ENCODE results near the gene RANBP3. TPM values are rescaled to one million over a fixed set of nuclear protein-coding genes. Genes with fewer than 3 reads are reported as not detected.
"Not testable (repeated sequence)": the region's sequence is repeated elsewhere in the genome, so short reads cannot be mapped to it uniquely, and the experiment has no call there.

The RANBP3 gene
- total RNA-seq, 2 experiments from 2014 or later, result 82.2 to 93.6 TPM

DNA sequence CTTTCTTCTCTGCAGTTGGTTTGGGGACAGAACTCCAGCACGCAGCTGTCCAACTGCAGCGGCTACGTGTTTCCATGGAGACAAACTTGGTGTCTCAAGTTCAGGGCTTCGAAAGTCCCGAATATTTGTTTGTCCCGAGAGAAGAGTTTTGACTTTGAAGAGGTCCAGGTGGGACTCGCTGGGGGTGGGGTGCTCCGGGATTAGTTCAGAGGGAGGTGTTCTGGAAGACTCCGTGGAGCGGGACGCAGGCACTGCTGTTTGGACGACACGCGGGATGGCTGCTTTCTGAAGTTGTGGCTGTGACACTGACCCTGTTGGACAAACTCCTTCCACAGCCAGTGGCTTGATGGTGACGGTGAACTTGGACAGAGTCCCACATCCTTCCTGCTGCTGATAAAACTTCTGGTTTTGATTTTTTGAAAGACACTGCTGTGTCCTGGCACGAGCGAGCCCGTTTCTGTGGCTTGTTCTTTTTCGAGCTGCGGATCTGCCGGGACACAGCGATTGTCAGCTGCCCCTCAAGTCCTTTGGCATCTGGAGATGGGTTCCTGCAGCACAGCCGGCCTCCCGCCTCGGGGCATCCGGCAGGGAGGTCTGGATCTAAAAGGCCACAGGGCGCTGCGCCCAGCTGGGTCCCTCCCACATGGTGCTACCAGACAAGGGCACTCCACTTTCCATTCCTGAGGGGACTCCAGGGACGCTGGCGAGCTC is 15.9 kb upstream of the RANBP3 start:
- H3K36me3 Mint-ChIP-seq (ENCODE audit: low read depth), result no peaks in the 10 kb centered on the region
- ChIA-PET CTCF (no interaction called here), POLR2A (interaction anchor here (1.2 kb wide), 1 partner anchor 165 kb away, joined by 4 read pairs; no protein-coding TSS in a partner anchor)
- H3K27me3 Mint-ChIP-seq (ENCODE audit: low read depth), result no peaks in the 10 kb centered on the region
- H3K4me1 Mint-ChIP-seq (ENCODE audit: low read depth), result peaks cover 8% of the 10 kb centered on the region
- DNase-seq (no peak), ATAC-seq (no peak)
- no peaks in the 10 kb centered on the region for H3K9me3 Mint-ChIP-seq (ENCODE audit: insufficient read depth)
- H3K4me3 Mint-ChIP-seq, result no peak overlapping the region
- H3K27ac Mint-ChIP-seq, result no peak overlapping the region

DNA sequence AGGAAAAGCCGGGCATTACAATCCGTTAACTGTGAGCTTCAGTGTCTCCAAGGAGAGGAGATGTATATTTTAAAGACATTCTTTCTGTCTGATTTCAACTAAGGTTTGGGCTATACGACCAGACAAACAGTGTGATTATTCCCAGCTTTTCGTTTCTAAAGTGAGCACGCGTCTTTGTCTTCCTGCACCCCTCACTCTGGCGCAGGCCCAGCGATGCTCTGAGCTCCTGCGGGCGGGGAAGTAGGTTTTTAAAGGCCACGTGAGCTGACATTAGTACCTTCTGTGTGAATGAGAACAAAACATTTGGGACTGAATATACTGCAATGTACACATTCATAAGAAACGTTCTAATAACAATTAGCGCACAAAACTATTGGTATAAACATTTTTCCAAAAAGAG is 15.3 kb upstream of the RANBP3 start:
- ChIA-PET POLR2A (interaction anchor here (1.2 kb wide), 1 partner anchor 165 kb away, joined by 4 read pairs; no protein-coding TSS in a partner anchor), CTCF (interaction anchor here (1.1 kb wide), 1 partner anchor 8 kb away, joined by 3 read pairs; no protein-coding TSS in a partner anchor)
- H3K27me3 Mint-ChIP-seq (ENCODE audit: low read depth), result no peaks in the 10 kb centered on the region
- H3K27ac Mint-ChIP-seq, result no peak overlapping the region
- no peak overlapping the region for H3K4me3 Mint-ChIP-seq
- H3K4me1 Mint-ChIP-seq (ENCODE audit: low read depth), result peaks cover 10% of the 10 kb centered on the region
- H3K9me3 Mint-ChIP-seq (ENCODE audit: insufficient read depth), result no peaks in the 10 kb centered on the region
- H3K36me3 Mint-ChIP-seq (ENCODE audit: low read depth), result no peaks in the 10 kb centered on the region
- no peak for ATAC-seq
- DNase-seq, result no peak

DNA sequence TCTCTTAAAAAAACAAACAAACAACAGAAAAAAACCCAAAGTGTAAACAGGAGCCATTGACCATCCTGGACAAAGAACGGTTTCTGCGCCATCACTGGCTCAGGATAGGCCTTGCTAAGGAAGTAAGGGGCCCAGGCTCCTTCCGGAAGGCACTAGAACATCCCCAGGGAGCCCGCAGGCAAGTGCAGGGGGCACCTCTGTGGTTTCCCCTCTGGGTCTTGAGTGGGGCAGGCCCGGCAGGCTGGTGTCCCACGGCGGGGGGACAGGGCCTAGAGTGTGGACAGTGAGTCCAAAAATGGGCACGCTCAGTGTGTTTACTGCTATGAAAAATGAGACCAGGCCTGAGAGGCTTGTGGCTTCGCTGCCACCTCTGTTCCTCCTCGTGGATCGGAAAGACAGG is 14.8 kb upstream of the RANBP3 start:
- Mint-ChIP-seq H3K27me3 (ENCODE audit: low read depth) (no peaks in the 10 kb centered on the region), H3K27ac (no peak overlapping the region), H3K4me3 (no peak overlapping the region), H3K36me3 (ENCODE audit: low read depth) (no peaks in the 10 kb centered on the region), H3K9me3 (ENCODE audit: insufficient read depth) (no peaks in the 10 kb centered on the region), H3K4me1 (ENCODE audit: low read depth) (peaks cover 12% of the 10 kb centered on the region)
- no peak for DNase-seq
- no peak for ATAC-seq
- ChIA-PET POLR2A (interaction anchor here (1.2 kb wide), 1 partner anchor 164 kb away, joined by 4 read pairs; no protein-coding TSS in a partner anchor), CTCF (interaction anchor here (1.1 kb wide), 1 partner anchor 9 kb away, joined by 3 read pairs; no protein-coding TSS in a partner anchor)

DNA sequence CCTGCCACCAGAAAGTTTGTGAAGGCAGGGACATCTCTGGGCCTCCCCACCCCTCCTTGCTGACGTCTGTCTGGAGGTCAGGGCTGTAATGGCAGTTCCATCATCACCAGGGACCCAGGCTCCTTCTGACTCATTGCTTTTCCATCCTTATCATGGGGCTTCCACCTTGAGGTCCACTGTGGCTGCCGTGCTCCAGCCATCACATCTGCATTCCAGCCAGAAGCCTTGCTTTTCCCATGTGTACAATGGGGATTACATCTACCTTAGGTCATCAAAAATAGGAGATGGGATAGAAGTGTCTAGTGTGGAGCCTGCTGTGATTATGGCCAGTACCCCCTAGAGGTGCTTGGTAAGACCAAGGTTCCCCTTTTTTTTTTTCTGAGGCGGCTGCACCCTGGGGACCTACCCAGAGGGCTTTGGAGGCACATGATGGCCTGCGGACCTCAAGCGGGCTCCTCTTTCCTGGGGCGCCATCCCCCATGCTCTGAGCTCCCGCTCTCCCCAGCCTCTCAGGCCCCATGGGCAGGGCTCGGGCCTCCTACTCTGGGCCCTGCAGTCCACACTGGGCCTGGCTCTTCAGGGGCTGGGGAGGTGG is 13.4 kb upstream of the RANBP3 start:
- no peak overlapping the region for H3K4me3 Mint-ChIP-seq
- H3K9me3 Mint-ChIP-seq (ENCODE audit: insufficient read depth), result no peaks in the 10 kb centered on the region
- H3K4me1 Mint-ChIP-seq (ENCODE audit: low read depth), result peaks cover 22% of the 10 kb centered on the region
- DNase-seq, result no peak
- no peaks in the 10 kb centered on the region for H3K27me3 Mint-ChIP-seq (ENCODE audit: low read depth)
- no peaks in the 10 kb centered on the region for H3K36me3 Mint-ChIP-seq (ENCODE audit: low read depth)
- POLR2A ChIA-PET, result no interaction called here
- ATAC-seq, result no peak
- CTCF ChIA-PET, result no interaction called here
- H3K27ac Mint-ChIP-seq, result no peak overlapping the region

DNA sequence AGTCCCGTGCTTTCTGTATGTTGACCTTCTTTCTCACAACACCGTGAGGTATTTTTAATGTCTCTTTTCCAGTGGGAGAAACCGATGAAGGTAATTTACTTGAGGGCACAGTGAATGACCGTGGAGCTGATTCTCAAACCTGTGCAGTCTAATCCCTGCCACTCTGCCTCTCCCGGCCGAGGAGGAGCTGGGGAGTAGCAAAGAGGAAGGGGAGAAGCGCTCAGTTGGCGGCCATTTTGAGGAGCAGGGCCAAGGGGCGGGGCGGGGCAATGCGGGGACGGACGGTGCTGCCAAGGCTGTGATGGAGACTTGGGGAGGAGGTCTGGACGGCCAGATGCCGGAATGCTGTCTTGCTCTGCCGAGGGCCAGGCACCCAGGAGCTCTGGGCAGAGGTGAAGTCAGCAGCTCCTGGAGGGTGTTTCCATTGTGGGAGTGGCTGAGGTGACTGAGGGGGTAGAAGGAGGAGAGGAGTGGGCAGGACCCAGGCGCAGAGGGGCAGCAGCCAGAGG is 12.4 kb upstream of the RANBP3 start:
- ChIA-PET POLR2A (interaction anchor here (0.6 kb wide), 1 partner anchor 166 kb away, joined by 5 read pairs; no protein-coding TSS in a partner anchor), CTCF (interaction anchor here (2.7 to 4.9 kb wide), 5 partner anchors 12 to 186 kb away, joined by 12 to 47 read pairs (median 17); partner anchors contain the start of genes NRTN and RANBP3)
- Mint-ChIP-seq H3K27ac (no peak overlapping the region), H3K4me3 (peak overlapping the region; percentile 41), H3K9me3 (ENCODE audit: insufficient read depth) (no peaks in the 10 kb centered on the region), H3K36me3 (ENCODE audit: low read depth) (no peaks in the 10 kb centered on the region), H3K27me3 (ENCODE audit: low read depth) (no peaks in the 10 kb centered on the region), H3K4me1 (ENCODE audit: low read depth) (peaks cover 23% of the 10 kb centered on the region)
- no peak for DNase-seq
- ATAC-seq, result no peak

DNA sequence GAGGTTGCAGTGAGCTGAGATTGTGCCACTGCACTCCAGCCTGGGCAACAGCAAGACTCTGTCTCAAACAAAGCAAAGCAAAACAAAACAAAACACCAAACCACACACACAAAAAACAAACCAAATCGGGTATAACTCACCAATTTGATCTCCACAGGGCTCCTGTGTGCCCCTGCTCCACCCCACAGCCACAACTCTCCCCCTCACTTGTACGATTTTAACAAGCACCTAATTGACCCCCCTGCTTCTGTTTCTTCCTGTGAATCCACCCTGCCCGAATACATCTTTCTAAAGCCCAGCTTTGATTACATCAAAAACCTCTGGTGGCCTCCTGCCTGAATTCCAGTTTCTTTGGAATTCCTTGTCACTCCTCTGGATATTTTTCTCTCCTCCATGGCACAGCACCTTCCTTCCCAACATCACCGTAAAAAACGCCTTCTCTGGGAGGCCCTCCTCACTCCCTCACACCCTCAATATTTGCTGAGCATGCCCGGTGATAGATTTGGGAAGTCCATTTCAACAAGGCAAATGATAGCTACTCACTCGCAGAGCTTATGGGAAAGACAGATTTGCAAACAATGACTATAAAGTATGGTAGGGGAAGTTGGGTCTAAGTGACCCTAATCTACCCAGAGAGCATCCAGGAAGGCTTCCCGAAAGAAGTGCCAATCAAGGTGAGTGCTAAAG is 11.6 kb upstream of the RANBP3 start:
- ChIA-PET CTCF (interaction anchor here (2.3 to 4.9 kb wide), 6 partner anchors 11 to 185 kb away, joined by 12 to 47 read pairs (median 16); partner anchors contain the start of genes NRTN and RANBP3), POLR2A (interaction anchor here (0.6 kb wide), 1 partner anchor 167 kb away, joined by 5 read pairs; no protein-coding TSS in a partner anchor)
- H3K4me3 Mint-ChIP-seq, result no peak overlapping the region
- no peak for ATAC-seq
- peaks cover 31% of the 10 kb centered on the region for H3K4me1 Mint-ChIP-seq (ENCODE audit: low read depth)
- H3K9me3 Mint-ChIP-seq (ENCODE audit: insufficient read depth), result no peaks in the 10 kb centered on the region
- H3K27me3 Mint-ChIP-seq (ENCODE audit: low read depth), result no peaks in the 10 kb centered on the region
- no peak overlapping the region for H3K27ac Mint-ChIP-seq
- no peak for DNase-seq
- H3K36me3 Mint-ChIP-seq (ENCODE audit: low read depth), result no peaks in the 10 kb centered on the region

DNA sequence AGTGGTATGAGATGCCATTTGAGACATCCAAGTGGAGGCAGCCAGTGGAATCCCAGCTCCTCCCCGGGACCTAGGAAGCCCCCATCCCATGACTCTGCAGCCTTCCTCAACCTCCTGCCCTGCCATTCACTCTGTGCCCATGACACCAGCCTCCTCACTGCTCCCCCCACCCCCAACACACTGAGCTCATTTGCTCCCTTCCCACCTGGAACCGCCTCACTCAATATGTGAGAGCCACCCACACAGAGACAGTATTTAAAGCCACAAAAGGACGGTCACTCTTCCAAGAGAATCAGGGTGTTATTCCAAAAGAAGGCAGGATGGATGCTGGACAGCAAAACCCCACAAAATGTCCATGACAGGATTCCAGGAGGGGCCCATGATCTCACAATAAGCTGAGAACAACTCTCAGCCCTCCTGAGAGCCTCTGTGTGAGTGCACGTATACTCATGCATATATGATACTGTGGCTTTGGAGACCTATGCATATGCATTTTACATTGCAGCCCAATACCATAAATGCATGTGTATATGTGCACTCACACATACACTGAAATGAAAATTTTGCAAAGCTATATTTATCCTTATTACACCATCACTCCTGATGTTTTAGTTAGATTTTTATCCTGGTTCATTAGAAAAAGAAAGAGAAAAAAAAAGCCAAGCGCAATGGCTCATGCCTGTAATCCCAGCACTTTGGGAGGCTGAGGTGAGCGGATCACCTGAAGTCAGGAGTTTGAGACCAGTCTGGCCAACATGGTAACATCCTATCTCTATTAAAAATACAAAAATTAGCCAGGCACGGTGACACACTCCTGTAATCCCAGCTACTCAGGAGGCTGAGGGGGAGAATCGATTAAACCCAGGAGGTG is 10.8 kb upstream of the RANBP3 start:
- Mint-ChIP-seq H3K27ac (no peak overlapping the region), H3K9me3 (ENCODE audit: insufficient read depth) (no peaks in the 10 kb centered on the region), H3K36me3 (ENCODE audit: low read depth) (no peaks in the 10 kb centered on the region), H3K4me3 (no peak overlapping the region), H3K27me3 (ENCODE audit: low read depth) (no peaks in the 10 kb centered on the region), H3K4me1 (ENCODE audit: low read depth) (peaks cover 37% of the 10 kb centered on the region)
- POLR2A ChIA-PET, result no interaction called here
- ATAC-seq (no peak), DNase-seq (no peak)
- CTCF ChIA-PET, result interaction anchor here (1.0 to 4.9 kb wide), 9 partner anchors 10 to 185 kb away, joined by 3 to 47 read pairs (median 14); partner anchors contain the start of genes NRTN and RANBP3

DNA sequence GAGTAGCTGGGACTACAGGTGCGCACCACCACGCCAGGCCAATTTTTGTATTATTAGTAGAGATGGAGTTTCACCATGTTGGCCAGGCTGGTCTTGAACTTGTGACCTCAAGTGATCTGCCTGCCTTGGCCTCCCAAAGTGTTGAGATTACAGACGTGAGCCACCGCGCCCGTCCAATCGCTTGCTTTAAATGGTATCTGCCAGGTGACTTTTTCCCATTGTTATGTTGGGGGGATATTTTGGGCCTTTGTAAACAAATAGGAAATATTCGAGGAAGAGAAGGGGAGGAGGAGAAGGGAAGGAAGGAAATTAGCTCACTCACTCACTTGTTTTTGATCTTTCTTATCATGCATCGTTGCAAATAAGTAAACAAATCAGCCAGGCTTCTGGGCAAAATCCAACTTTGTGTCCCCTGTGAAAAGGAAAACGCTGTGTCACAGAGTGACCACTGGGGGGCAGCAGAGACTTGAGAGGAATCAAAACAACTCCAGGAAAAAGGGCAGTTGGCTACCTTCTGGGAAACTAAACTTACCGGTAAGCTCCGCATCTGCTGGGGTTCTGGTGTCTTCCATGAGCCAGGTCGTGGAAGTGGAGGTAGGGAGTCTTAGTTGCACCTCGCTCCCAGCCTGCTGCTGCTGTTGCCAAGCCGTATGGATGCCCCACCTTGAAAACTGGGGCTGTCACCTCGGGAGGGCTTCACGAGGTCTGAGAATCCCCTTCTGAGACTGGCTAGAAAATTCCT is 9.3 kb upstream of the RANBP3 start:
- H3K27me3 Mint-ChIP-seq (ENCODE audit: low read depth), result no peaks in the 10 kb centered on the region
- no peaks in the 10 kb centered on the region for H3K36me3 Mint-ChIP-seq (ENCODE audit: low read depth)
- H3K9me3 Mint-ChIP-seq (ENCODE audit: insufficient read depth), result no peaks in the 10 kb centered on the region
- ATAC-seq (peak; percentile 57), DNase-seq (peak; percentile 83)
- peak overlapping the region; percentile 67 for H3K4me3 Mint-ChIP-seq
- peak overlapping the region; percentile 66 for H3K27ac Mint-ChIP-seq
- peaks cover 48% of the 10 kb centered on the region for H3K4me1 Mint-ChIP-seq (ENCODE audit: low read depth)
- CTCF ChIA-PET, result interaction anchor here (0.8 to 4.9 kb wide), 24 partner anchors 8 to 183 kb away, joined by 3 to 47 read pairs (median 4); partner anchors contain the start of genes NRTN and RANBP3
- POLR2A ChIA-PET, result no interaction called here

DNA sequence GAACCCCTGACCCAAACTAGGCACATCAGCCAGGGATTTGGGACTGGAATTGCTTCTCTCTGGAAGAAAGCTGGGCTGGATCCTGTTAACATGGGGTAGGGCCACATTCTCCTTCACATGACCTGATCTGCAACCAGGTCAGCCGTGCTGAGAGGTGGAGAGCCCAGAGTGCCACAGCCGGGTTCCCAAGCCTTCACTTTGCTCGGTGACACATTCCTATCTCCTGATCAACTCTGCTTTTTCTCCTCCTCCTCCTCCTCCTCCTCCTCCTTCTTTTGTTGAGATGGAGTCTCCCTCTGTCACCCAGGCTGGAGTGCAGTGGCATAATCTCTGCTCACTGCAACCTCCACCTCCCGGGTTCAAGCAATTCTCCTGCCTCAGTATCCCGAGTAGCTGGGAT is 7.9 kb upstream of the RANBP3 start:
- H3K36me3 Mint-ChIP-seq (ENCODE audit: low read depth); DNase-seq; H3K9me3 Mint-ChIP-seq (ENCODE audit: insufficient read depth); H3K4me3 Mint-ChIP-seq; POLR2A ChIA-PET; H3K27me3 Mint-ChIP-seq (ENCODE audit: low read depth); ATAC-seq; H3K27ac Mint-ChIP-seq: not testable (repeated sequence)
- CTCF ChIA-PET, result interaction anchor here (1.1 to 4.9 kb wide), 8 partner anchors 7 to 265 kb away, joined by 3 to 33 read pairs (median 12); partner anchors contain the start of genes CATSPERD and RANBP3
- peaks cover 53% of the 10 kb centered on the region for H3K4me1 Mint-ChIP-seq (ENCODE audit: low read depth)

DNA sequence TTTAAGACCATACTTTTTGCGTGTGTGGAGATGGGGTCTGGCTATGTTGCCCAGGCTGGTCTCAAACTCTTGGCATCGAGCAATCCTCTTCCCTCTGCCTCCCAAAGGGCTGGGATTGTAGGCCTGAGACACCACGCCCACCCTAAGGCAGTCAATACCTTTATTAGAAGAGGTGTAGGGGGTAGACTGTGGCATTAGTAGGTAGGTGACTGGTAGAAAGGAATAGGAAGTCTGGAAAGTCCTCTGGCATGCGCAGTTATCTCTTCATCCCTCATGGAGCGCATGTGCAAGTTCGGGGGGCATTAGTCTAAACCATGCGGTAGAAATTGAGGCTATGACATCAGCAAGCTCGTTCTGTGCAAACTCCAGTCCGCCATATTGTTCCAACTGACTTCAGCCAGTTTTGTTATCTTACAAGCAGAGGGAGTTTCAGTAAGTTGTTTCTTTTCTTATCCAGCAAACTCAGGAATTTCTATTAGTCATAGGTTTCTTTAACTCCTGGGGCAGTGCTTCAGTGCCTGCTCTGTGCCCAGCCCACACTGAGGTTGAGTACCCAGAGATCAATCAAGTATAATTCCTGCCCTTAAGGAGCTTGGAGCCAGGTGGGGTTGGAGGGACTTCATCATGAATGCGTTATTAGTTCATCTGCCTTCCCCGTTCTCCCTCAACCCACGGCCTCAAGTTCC is 7.3 kb upstream of the RANBP3 start:
- no peak overlapping the region for H3K4me3 Mint-ChIP-seq
- no peaks in the 10 kb centered on the region for H3K27me3 Mint-ChIP-seq (ENCODE audit: low read depth)
- ChIA-PET POLR2A (interaction anchor here (0.7 to 1.3 kb wide), 2 partner anchors 82 to 157 kb away, joined by 3 to 4 read pairs; partner anchors contain the start of gene NDUFA11), CTCF (interaction anchor here (1.0 to 3.5 kb wide), 9 partner anchors 17 to 320 kb away, joined by 3 to 33 read pairs (median 6); partner anchors contain the start of gene CATSPERD)
- H3K4me1 Mint-ChIP-seq (ENCODE audit: low read depth), result peaks cover 52% of the 10 kb centered on the region
- DNase-seq (no peak), ATAC-seq (no peak)
- H3K36me3 Mint-ChIP-seq (ENCODE audit: low read depth), result peaks cover 4% of the 10 kb centered on the region
- no peak overlapping the region for H3K27ac Mint-ChIP-seq
- H3K9me3 Mint-ChIP-seq (ENCODE audit: insufficient read depth), result no peaks in the 10 kb centered on the region
